ENCODE data around the gene GPA33. TPM values are rescaled to one million over a fixed set of nuclear protein-coding genes. Genes with fewer than 3 reads are reported as not detected.

The GPA33 gene
- total RNA-seq, 4 donors from 2014 or later = not detected

GRCh38 chr1:167077128-167077867 is 12.9 kb downstream of the GPA33 start:
- H3K27me3 ChIP-seq = no peaks in the 10 kb centered on the region
- H3K36me3 ChIP-seq = no peaks in the 10 kb centered on the region
- no peak overlapping the region for H3K4me3 ChIP-seq (replicated peaks in 1 of 3)
- DNase-seq = no peak
- H3K9me3 ChIP-seq = no peaks in the 10 kb centered on the region
- TF ChIP-seq CTCF (IDR thresholded peaks at IDR 0.05) = no peak
- no peak for TF ChIP-seq POLR2A (IDR thresholded peaks at IDR 0.05)
- no peak overlapping the region for H3K27ac ChIP-seq
- 86 to 90% methylated on average over 3 of the region's 3 CpGs for WGBS, 2 donors
- H3K4me1 ChIP-seq = no peaks in the 10 kb centered on the region
- intact Hi-C loops (cut with DNase I) = no loop called here

- no peak overlapping the region for H3K4me3 ChIP-seq (replicated peaks in 1 of 3)
- DNase-seq = no peak
- WGBS, 2 donors = 84 to 92% methylated on average over 8 of the region's 8 CpGs
- H3K36me3 ChIP-seq = no peaks in the 10 kb centered on the region
- intact Hi-C loops (cut with DNase I) = no loop called here
- TF ChIP-seq POLR2A (IDR thresholded peaks at IDR 0.05) (no peak), CTCF (IDR thresholded peaks at IDR 0.05) (no peak)
- no peak overlapping the region for H3K27ac ChIP-seq
- H3K9me3 ChIP-seq = no peaks in the 10 kb centered on the region
- H3K4me1 ChIP-seq = no peaks in the 10 kb centered on the region
- H3K27me3 ChIP-seq = no peaks in the 10 kb centered on the region
These were observed 14.0 kb downstream of the GPA33 start for GRCh38 chr1:167076136-167076710.

- Histone ChIP-seq H3K4me3 (replicated peaks in 1 of 3) (no peak overlapping the region), H3K27me3 (no peaks in the 10 kb centered on the region), H3K4me1 (no peaks in the 10 kb centered on the region), H3K36me3 (no peaks in the 10 kb centered on the region), H3K9me3 (no peaks in the 10 kb centered on the region), H3K27ac (no peak overlapping the region)
- 91 to 94% methylated on average over 8 of the region's 8 CpGs for WGBS, 2 donors
- TF ChIP-seq POLR2A (IDR thresholded peaks at IDR 0.05) (no peak), CTCF (IDR thresholded peaks at IDR 0.05) (no peak)
- intact Hi-C loops (cut with DNase I) = no loop called here
- DNase-seq = no peak
These were observed 18.9 kb downstream of the GPA33 start for GRCh38 chr1:167071286-167071685.

GRCh38 chr1:167068761-167069160 is 21.4 kb downstream of the GPA33 start:
- Histone ChIP-seq H3K4me3 (replicated peaks in 1 of 3) (no peak overlapping the region), H3K36me3 (no peaks in the 10 kb centered on the region), H3K27me3 (no peaks in the 10 kb centered on the region), H3K4me1 (no peaks in the 10 kb centered on the region), H3K9me3 (no peaks in the 10 kb centered on the region), H3K27ac (no peak overlapping the region)
- no peak for TF ChIP-seq POLR2A (IDR thresholded peaks at IDR 0.05)
- TF ChIP-seq CTCF (IDR thresholded peaks at IDR 0.05) = no peak
- WGBS, 2 donors = 85 to 92% methylated on average over 13 of the region's 13 CpGs
- intact Hi-C loops (cut with DNase I) = loop anchor here (5.0 to 10.0 kb wide), 4 partner anchors 146 to 489 kb away; no protein-coding TSS in a partner anchor
- DNase-seq = no peak

GRCh38 chr1:167067904-167068303 is 22.3 kb downstream of the GPA33 start:
- H3K4me3 ChIP-seq (replicated peaks in 1 of 3) = no peak overlapping the region
- no peaks in the 10 kb centered on the region for H3K36me3 ChIP-seq
- no peak for TF ChIP-seq POLR2A (IDR thresholded peaks at IDR 0.05)
- H3K27ac ChIP-seq = no peak overlapping the region
- no peaks in the 10 kb centered on the region for H3K27me3 ChIP-seq
- WGBS, 2 donors = 80 to 83% methylated on average over 3 of the region's 3 CpGs
- no peaks in the 10 kb centered on the region for H3K9me3 ChIP-seq
- no peaks in the 10 kb centered on the region for H3K4me1 ChIP-seq
- intact Hi-C loops (cut with DNase I) = loop anchor here (5.0 to 10.0 kb wide), 4 partner anchors 147 to 489 kb away; no protein-coding TSS in a partner anchor
- DNase-seq = no peak
